Measurements from ENCODE around the gene NAT10. TPM values are rescaled to one million over a fixed set of nuclear protein-coding genes. Genes with fewer than 3 reads are reported as not detected.

The NAT10 gene
- total RNA-seq, 4 donors from 2014 or later: 17.2 to 27.7 (median 19.4) TPM

- Histone ChIP-seq H3K36me3 (no peaks in the 10 kb centered on the region), H3K4me1 (peaks cover 0 to 8% of the 10 kb centered on the region in 2 donors), H3K27me3 (no peaks in the 10 kb centered on the region), H3K27ac (no peak overlapping the region), H3K9me3 (no peaks in the 10 kb centered on the region), H3K4me3 (no peak overlapping the region)
- intact Hi-C loops (cut with DNase I; ENCODE audit: low total_unique reads): no loop called here
- no peak for TF ChIP-seq CTCF (IDR thresholded peaks at IDR 0.05 in 4 of 5, conservative IDR thresholded peaks at IDR 0.05 in 1 of 5)
- TF ChIP-seq POLR2A (IDR thresholded peaks at IDR 0.05): no peak
- DNase-seq (no peak), ATAC-seq (no peak)
- in situ Hi-C loops (cut with MboI; ENCODE audit: low sequenced_read_pairs in 4 of 4): loop anchor here in 2 of 4 donors (25.0 kb wide), 1 partner anchor 306 kb away; no protein-coding TSS in a partner anchor
Observed at GRCh38 chr11:34181251-34181650, 75.8 kb downstream of the NAT10 start.

GRCh38 chr11:34181856-34182405 is 76.5 kb downstream of the NAT10 start:
- no peak overlapping the region for H3K4me3 ChIP-seq
- ATAC-seq (no peak), DNase-seq (no peak)
- no peaks in the 10 kb centered on the region for H3K27me3 ChIP-seq
- H3K27ac ChIP-seq: no peak overlapping the region
- intact Hi-C loops (cut with DNase I; ENCODE audit: low total_unique reads) (no loop called here), in situ Hi-C loops (cut with MboI; ENCODE audit: low sequenced_read_pairs in 4 of 4) (loop anchor here in 2 of 4 donors (25.0 kb wide), 1 partner anchor 305 kb away; no protein-coding TSS in a partner anchor)
- no peak for TF ChIP-seq POLR2A (IDR thresholded peaks at IDR 0.05)
- no peak for TF ChIP-seq CTCF (IDR thresholded peaks at IDR 0.05 in 4 of 5, conservative IDR thresholded peaks at IDR 0.05 in 1 of 5)
- H3K4me1 ChIP-seq: peaks cover 0 to 12% of the 10 kb centered on the region in 2 donors
- H3K36me3 ChIP-seq: no peaks in the 10 kb centered on the region
- H3K9me3 ChIP-seq: no peaks in the 10 kb centered on the region

- Histone ChIP-seq H3K4me3 (no peak overlapping the region), H3K27ac (no peak overlapping the region), H3K9me3 (no peaks in the 10 kb centered on the region), H3K36me3 (no peaks in the 10 kb centered on the region), H3K27me3 (no peaks in the 10 kb centered on the region), H3K4me1 (peaks cover 0 to 12% of the 10 kb centered on the region in 2 donors)
- intact Hi-C loops (cut with DNase I; ENCODE audit: low total_unique reads) (no loop called here), in situ Hi-C loops (cut with MboI; ENCODE audit: low sequenced_read_pairs in 4 of 4) (loop anchor here in 2 of 4 donors (25.0 kb wide), 1 partner anchor 305 kb away; no protein-coding TSS in a partner anchor)
- TF ChIP-seq POLR2A (IDR thresholded peaks at IDR 0.05) (no peak), CTCF (IDR thresholded peaks at IDR 0.05 in 4 of 5, conservative IDR thresholded peaks at IDR 0.05 in 1 of 5) (no peak)
- DNase-seq (no peak), ATAC-seq (no peak)
Observed at GRCh38 chr11:34182425-34182824, 77.0 kb downstream of the NAT10 start.

GRCh38 chr11:34182921-34183685 is 77.7 kb downstream of the NAT10 start:
- intact Hi-C loops (cut with DNase I; ENCODE audit: low total_unique reads): no loop called here
- DNase-seq: no peak
- TF ChIP-seq CTCF (IDR thresholded peaks at IDR 0.05 in 4 of 5, conservative IDR thresholded peaks at IDR 0.05 in 1 of 5) (no peak), POLR2A (IDR thresholded peaks at IDR 0.05) (no peak)
- no peak for ATAC-seq
- no peak overlapping the region for H3K27ac ChIP-seq
- no peaks in the 10 kb centered on the region for H3K9me3 ChIP-seq
- no peaks in the 10 kb centered on the region for H3K36me3 ChIP-seq
- in situ Hi-C loops (cut with MboI; ENCODE audit: low sequenced_read_pairs in 4 of 4): loop anchor here in 2 of 4 donors (25.0 kb wide), 1 partner anchor 304 kb away; no protein-coding TSS in a partner anchor
- peaks cover 0 to 12% of the 10 kb centered on the region in 2 donors for H3K4me1 ChIP-seq
- H3K4me3 ChIP-seq: no peak overlapping the region
- no peaks in the 10 kb centered on the region for H3K27me3 ChIP-seq

Measured in gastrocnemius medialis (tissue), 4 donors.